Measurements from ENCODE around the gene SAAL1.

- TF ChIP-seq CTCF (IDR thresholded peaks at IDR 0.05; ENCODE audit: poor library complexity) (peak; percentile 83), EZH2 (IDR thresholded peaks at IDR 0.05; ENCODE audit: borderline replicate concordance) (no peak)
These were observed 9.7 kb upstream of the SAAL1 start for GRCh38 chr11:18115360-18116127.
